Fibroblast of skin of scalp (primary cell): ENCODE data around the gene SEMA3D.

Experiments
- DNase-seq: peaks from one replicate; pipeline ENCODE4 v3.0.0-alpha.2; 2013

SEMA3D gene

GRCh38 chr7:85125651-85126131, 61.2 kb downstream of the SEMA3D start:
- peak; percentile 73 for DNase-seq

DNA sequence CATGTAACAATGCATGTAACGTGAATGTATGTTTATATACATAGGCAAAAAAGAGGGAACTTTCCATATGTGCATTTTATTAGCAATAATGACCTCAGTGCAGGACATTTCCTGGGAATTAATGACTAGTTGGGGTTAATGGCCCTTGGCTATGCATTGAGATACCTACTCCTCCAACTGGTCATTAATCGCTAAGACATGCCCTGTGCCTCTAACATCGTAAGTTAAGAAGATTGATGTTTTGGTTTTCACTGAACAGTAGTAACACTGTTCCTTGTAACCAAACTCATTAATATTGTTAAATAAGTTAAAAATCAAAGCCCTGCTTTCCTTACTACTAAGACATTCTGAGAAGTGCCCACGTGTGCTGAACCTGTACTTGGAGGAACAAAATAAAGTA, 61.7 kb downstream of the SEMA3D start:
- no peak for DNase-seq

GRCh38 chr7:85119934-85120333, 66.9 kb downstream of the SEMA3D start:
- DNase-seq: no peak

GRCh38 chr7:85115862-85116261, 71.0 kb downstream of the SEMA3D start:
- DNase-seq: no peak

- DNase-seq: no peak
Measured at GRCh38 chr7:85115006-85115405, 71.8 kb downstream of the SEMA3D start.

DNA sequence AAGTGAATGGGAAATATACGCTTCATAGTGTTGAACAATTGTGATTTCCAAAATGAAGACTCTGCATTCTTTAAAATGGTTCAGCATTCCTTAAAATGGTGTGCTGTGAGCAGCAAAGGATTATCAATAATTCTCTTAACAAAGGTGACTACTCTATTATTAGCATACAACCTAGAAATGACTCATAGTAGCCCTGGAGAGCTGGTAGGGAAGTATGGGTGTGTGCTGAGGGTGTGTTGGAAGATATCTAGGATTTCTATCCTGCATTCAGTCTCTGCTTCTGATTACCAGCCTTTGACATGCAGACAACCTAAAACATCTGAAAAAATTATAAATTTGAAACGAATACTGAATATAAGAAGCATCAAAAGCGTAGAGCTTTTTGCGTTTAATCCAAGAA, 72.5 kb downstream of the SEMA3D start:
- DNase-seq: no peak

DNA sequence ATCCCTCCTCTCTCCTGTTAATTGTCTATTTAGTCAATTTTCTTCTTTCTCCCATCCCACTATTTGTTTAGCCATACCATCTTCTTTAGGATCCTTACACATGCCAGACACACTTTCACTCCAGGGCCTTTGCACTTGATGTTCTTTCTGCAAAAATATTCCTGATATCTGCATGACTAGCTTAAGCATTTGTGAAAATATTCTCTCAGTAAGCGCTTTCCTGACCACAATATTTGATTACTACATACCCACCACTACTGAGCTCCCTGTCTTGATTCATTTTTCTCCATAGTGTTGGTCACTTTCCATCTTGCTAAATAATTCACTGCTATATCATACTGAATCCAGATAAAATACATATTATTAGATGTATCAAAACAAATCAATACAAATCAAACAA, 75.1 kb downstream of the SEMA3D start:
- peak; percentile 81 for DNase-seq

GRCh38 chr7:85106719-85107118, 80.1 kb downstream of the SEMA3D start:
- DNase-seq: no peak

GRCh38 chr7:85104432-85105205, 82.2 kb downstream of the SEMA3D start:
- DNase-seq: peak; percentile 19

GRCh38 chr7:85103962-85104361, 82.9 kb downstream of the SEMA3D start:
- DNase-seq: no peak

- no peak for DNase-seq
Measured at GRCh38 chr7:85103357-85103756, 83.5 kb downstream of the SEMA3D start.

- DNase-seq: peak; percentile 53
Measured at GRCh38 chr7:85102813-85103350, 84.0 kb downstream of the SEMA3D start.

GRCh38 chr7:85101347-85101746, 85.5 kb downstream of the SEMA3D start:
- DNase-seq: no peak

GRCh38 chr7:85097844-85098243, 89.0 kb downstream of the SEMA3D start:
- no peak for DNase-seq

- DNase-seq: peak; percentile 66
Measured at GRCh38 chr7:85095806-85096205, 91.0 kb downstream of the SEMA3D start.

DNA sequence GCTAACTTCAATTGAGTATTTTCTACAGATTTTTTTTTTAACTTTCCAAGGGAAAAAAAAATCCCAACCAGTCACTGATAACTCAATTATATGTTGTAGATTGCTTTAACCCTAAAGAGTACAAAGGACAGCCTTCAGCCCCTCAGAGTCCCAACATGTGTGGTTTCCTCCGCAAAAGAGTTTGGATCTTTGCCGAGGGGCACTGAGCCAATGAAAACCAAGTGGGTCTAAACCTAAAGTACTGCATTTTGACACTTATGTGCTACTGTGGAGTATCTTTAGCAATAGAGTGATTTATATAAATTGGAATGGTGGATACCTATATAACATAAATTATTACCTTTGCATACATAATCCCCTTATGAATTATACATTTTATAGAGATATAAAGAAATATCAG, 91.5 kb downstream of the SEMA3D start:
- peak; percentile 21 for DNase-seq

DNA sequence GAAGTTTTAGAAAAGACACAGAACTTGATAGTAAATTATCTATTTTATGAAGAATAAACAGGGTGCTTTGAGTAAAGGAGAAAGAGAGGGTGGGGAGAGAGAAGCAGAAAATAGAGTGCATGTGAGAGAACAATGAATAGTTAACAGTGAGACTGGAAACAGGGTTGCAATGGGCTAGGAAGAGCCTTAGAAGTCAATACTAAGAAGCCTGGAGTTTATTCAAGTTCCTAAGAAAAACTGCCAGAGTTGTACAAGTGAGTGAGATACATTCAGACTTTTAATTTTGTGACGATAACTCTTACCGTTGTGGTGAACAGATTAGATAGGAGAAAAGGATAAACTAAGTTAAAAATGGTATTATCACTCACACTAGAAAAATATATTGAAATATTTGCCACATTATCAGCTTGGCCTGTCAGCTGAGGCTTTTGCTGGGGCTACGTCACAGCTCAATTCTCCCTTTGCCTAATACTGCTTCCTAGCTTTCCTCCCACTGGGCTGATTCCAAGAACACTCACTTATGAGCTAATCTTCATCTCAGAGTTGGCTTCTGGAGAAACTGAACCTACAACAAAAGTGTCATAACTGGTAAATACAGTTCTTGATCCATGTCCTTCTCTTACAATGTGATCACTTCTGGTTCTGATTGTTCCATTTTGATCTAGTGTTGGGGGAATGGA, 92.7 kb downstream of the SEMA3D start:
- DNase-seq: no peak

GRCh38 chr7:85091565-85091928, 95.3 kb downstream of the SEMA3D start:
- no peak for DNase-seq

GRCh38 chr7:85090919-85091564, 95.8 kb downstream of the SEMA3D start:
- no peak for DNase-seq

DNA sequence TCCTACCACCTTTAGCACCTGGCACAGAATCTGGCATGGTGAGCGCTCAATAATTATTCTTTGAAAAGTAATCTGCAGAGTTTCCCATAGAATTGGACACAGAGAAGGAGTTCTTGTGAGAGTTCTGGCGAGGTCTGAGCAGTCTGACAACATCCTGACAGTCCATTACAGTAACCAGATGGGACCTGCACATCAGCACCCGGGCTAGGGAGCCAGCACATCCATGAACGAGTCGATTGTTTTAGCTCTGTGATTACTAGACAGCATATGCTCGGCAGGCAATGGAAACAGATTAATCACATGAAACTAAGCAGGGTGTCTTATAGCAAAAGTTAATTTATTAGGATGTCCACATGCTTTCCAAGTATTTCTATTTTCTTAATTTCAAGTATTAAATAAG, 96.7 kb downstream of the SEMA3D start:
- DNase-seq: no peak

DNA sequence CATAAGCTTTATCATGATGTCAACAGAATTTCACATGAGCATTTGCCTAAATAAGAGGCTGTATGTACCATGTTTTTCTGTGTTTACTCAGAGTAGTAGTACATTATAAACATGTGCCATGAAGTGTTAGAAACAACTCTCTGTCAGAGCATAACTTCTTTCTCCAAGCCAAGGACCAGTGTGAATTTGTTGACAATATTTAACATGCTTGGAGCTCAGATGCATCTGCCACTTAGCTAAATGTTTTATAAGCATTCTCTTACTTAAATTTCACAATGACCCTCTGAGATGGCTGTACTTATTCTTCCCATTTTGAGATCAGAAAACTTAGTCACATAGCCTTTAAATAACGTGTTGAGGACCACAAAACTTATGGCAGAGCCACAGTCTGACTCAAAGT, 105.0 kb downstream of the SEMA3D start:
- DNase-seq: no peak

DNA sequence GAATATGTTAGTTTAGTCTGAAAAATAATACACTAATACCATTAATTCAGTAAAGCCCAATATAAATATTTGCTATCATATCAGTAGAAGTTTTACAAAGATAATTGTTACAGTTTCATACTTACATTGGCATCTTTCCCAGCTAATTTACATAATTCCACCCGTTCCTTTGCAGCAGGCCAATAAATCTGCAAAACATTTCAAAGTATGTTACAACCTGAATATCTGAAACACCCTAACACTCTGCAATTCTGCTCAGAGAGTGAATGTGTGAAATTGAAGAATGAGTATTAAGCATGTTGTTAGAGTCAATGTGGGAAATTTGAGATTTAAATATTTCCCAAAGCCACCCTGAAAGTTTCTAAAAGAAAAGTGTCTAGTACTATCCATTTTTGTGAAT, 105.5 kb downstream of the SEMA3D start:
- no peak for DNase-seq

DNA sequence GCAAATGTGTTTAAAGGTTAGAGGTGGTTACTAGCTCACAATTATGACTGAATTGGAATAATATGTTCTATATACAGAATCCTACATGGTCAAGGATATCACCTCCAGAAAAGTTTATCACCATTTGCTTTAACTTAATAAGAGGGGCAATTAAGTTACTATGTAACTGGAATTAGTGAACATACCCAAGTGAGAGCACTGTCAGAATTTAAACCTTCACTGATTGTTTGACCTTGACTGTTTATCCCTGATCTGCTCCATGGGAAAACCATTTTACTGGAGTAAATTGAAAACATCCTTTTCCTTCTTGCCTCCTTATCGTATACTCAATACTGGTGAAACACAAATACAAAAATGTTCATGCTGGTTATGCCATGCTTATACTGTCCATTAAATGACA, 107.4 kb downstream of the SEMA3D start:
- DNase-seq: no peak
